ENCODE measurements around the gene P2RX3.

DNA sequence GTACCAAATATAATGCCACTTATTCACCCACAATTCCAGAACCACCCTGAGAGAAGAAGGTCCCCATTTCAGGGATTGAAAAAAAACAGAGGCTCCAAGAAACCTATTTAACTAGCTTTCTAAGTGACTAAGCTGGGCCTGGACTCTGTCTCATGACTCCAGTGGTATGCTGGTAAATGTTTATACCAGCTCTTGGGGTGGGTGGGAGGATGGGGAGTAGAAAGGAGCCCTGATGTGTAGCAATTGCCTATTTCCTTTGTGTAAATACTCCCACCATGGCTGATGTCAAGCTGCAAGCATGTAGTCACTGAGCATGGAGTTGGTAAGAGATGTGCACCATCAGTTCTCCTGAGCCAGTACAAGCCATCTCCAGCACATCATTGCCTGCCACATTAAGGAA, 40.0 kb downstream of the P2RX3 start:
- TF ChIP-seq, protein P1, sequence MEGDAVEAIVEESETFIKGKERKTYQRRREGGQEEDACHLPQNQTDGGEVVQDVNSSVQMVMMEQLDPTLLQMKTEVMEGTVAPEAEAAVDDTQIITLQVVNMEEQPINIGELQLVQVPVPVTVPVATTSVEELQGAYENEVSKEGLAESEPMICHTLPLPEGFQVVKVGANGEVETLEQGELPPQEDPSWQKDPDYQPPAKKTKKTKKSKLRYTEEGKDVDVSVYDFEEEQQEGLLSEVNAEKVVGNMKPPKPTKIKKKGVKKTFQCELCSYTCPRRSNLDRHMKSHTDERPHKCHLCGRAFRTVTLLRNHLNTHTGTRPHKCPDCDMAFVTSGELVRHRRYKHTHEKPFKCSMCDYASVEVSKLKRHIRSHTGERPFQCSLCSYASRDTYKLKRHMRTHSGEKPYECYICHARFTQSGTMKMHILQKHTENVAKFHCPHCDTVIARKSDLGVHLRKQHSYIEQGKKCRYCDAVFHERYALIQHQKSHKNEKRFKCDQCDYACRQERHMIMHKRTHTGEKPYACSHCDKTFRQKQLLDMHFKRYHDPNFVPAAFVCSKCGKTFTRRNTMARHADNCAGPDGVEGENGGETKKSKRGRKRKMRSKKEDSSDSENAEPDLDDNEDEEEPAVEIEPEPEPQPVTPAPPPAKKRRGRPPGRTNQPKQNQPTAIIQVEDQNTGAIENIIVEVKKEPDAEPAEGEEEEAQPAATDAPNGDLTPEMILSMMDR (IDR thresholded peaks at IDR 0.05 in 4 of 5, conservative IDR thresholded peaks at IDR 0.05 in 1 of 5): no peak
- no peak for TF ChIP-seq POLR2A (IDR thresholded peaks at IDR 0.05)

All from gastrocnemius medialis (tissue), 4 donors.